K562 (cell line): ENCODE measurements around the gene HOXD13. TPM values are rescaled to one million over a fixed set of nuclear protein-coding genes. Genes with fewer than 3 reads are reported as not detected.

Source experiments
- ATAC-seq: fragments of 200-7000 bp; cut with Tn5 transposase; 3 replicates; pipeline ENCODE4 v1.9.1; 2020; ENCODE audit warnings: moderate library complexity
- BruUV-seq: library from RNA; stranded (reverse); fragments of 400-500 nt; replicated peaks from 2 replicates; lab custom pipeline; 2021; lab: Mats Ljungman, UMichigan
- CTCF ChIA-PET: fragments of 300-600 bp; formaldehyde crosslinking; extraction: SDS; loops from one replicate; lab custom pipeline; 2021; ENCODE audit warnings: low intra/inter-chr PET ratio; lab: Yijun Ruan, JAX
- POLR2A ChIA-PET: fragments of 300-600, 350-650 bp; sonication (Branson Sonifier 250); formaldehyde crosslinking; extraction: SDS; loops from one replicate; lab custom pipeline; 2021; ENCODE audit warnings: antibody characterized with exemption, inconsistent platforms; lab: Yijun Ruan, JAX
- DNase-seq, 4 experiments: peaks; one replicate each; pipeline versions ENCODE4 v3.0.0 to v3.0.0-alpha.2; 2011 to 2018; ENCODE audit warnings: low spot score in 3 of 4, mixed read lengths in 3 of 4; ENCODE audit errors: extremely low read depth in 1 of 4
- FAIRE-seq: peaks from 2 replicates; lab custom pipeline; 2011; peaks lifted over from hg19 to GRCh38; lab: Jason Lieb, UNC
- H2AFZ ChIP-seq: 2 replicates; pipeline ENCODE4 v1.6.0; 2011; ENCODE audit warnings: low read depth, low read length, control low read depth, inconsistent platforms
- H3K27ac ChIP-seq: fragments of 200-600 bp; 3 replicates; pipeline ENCODE4 v1.8.0; 2011; ENCODE audit warnings: low read depth, mild to moderate bottlenecking, control low read depth, inconsistent platforms, low read length, moderate library complexity, mixed read lengths; ENCODE audit errors: extremely low read depth
- H3K27me3 ChIP-seq, 2 experiments: fragments of 300-600 bp in 1 of 2; 2 replicates in 1 of 2; 3 replicates in 1 of 2; pipeline versions ENCODE4 v1.6.0 to v1.8.0; 2011; ENCODE audit warnings: inconsistent platforms in 2 of 2, low read length in 2 of 2, mild to moderate bottlenecking in 1 of 2, mixed read lengths in 1 of 2, moderate library complexity in 1 of 2; ENCODE audit not compliant: control insufficient read depth in 2 of 2, insufficient read depth in 2 of 2
- H3K36me3 ChIP-seq: fragments of 300-600 bp; 3 replicates; pipeline ENCODE4 v1.8.0; 2011; ENCODE audit warnings: mild to moderate bottlenecking, low read length, inconsistent platforms; ENCODE audit not compliant: control insufficient read depth, insufficient read depth
- H3K4me1 ChIP-seq, 2 experiments: fragments of 200-600 bp in 1 of 2; replicated peaks in 1 of 2; 2 replicates in 1 of 2; 3 replicates in 1 of 2; pipeline versions ENCODE4 v1.5.1 to v1.8.0; 2011; ENCODE audit warnings: inconsistent platforms in 2 of 2, low read length in 2 of 2, mild to moderate bottlenecking in 1 of 2, mixed read lengths in 1 of 2, moderate library complexity in 1 of 2; ENCODE audit not compliant: control insufficient read depth in 2 of 2, insufficient read depth in 2 of 2
- H3K4me2 ChIP-seq: 2 replicates; pipeline ENCODE4 v1.6.1; 2011; ENCODE audit warnings: low read length, control low read depth, inconsistent platforms, mixed read lengths; ENCODE audit not compliant: insufficient read depth
- H3K4me3 ChIP-seq: fragments of 200-600 bp; sonication (generic), shearing (Covaris generic); 2 replicates; pipeline ENCODE4 v1.5.1; 2016; ENCODE audit warnings: control low read depth, inconsistent platforms
- H3K79me2 ChIP-seq: fragments of 200-600 bp; 3 replicates; pipeline ENCODE4 v1.8.0; 2011; ENCODE audit warnings: low read length, inconsistent platforms; ENCODE audit not compliant: control insufficient read depth, insufficient read depth
- H3K9ac ChIP-seq, 2 experiments: 2 replicates each; pipeline versions ENCODE4 v1.6.0 to v1.6.1; 2011; ENCODE audit warnings: low read depth in 2 of 2, low read length in 2 of 2, control low read depth in 1 of 2, inconsistent platforms in 1 of 2, mild to moderate bottlenecking in 1 of 2, mixed read lengths in 1 of 2; ENCODE audit not compliant: insufficient read depth in 1 of 2
- H3K9me1 ChIP-seq: one replicate; pipeline ENCODE4 v1.6.0; 2011; ENCODE audit warnings: inconsistent platforms, mild to moderate bottlenecking, low read length, moderate library complexity; ENCODE audit not compliant: control insufficient read depth, insufficient read depth
- H3K9me3 ChIP-seq: replicated peaks from 2 replicates; pipeline ENCODE4 v1.5.1; 2011; ENCODE audit warnings: low read depth, low read length, inconsistent platforms; ENCODE audit not compliant: control insufficient read depth, insufficient read depth
- H4K20me1 ChIP-seq: replicated peaks from 2 replicates; pipeline ENCODE4 v1.6.1; 2011; ENCODE audit warnings: low read length, inconsistent platforms, mixed read lengths; ENCODE audit not compliant: control insufficient read depth, insufficient read depth
- BCOR ChIP-seq: fragments of 450-650 bp; IDR thresholded peaks from 2 replicates; pipeline ENCODE4 v1.6.1; 2016
- NR2F6 ChIP-seq: fragments of 450-650 bp; formaldehyde crosslinking; IDR thresholded peaks from 2 replicates; pipeline ENCODE4 v1.4.0; 2020; ENCODE audit warnings: mild to moderate bottlenecking
- RBM25 ChIP-seq: fragments of 200-400 bp; formaldehyde crosslinking; IDR thresholded peaks from 2 replicates; pipeline ENCODE4 v1.6.1; 2018; ENCODE audit warnings: low read length, low read depth, moderate library complexity; ENCODE audit not compliant: severe bottlenecking
- SRSF3 ChIP-seq: fragments of 200-400 bp; formaldehyde crosslinking; IDR thresholded peaks from 2 replicates; pipeline ENCODE4 v1.6.1; 2016; ENCODE audit warnings: mild to moderate bottlenecking, low read length, moderate library complexity; ENCODE audit not compliant: insufficient read depth
- ZFP36 ChIP-seq: fragments of 150-350 bp; IDR thresholded peaks from 2 replicates; pipeline ENCODE4 v1.6.1; 2018; ENCODE audit warnings: low read length, low read depth; ENCODE audit not compliant: partially characterized antibody
- WGBS: fragments of 100-300 bp; shearing (Covaris generic); methylation state at CpG from one replicate; pipeline ENCODE4 v1.1.6; 2016; ENCODE audit warnings: low coverage, mixed read lengths; ENCODE audit not compliant: insufficient coverage; ENCODE audit errors: missing lambda C conversion rate; 5-methylcytosine and 5-hydroxymethylcytosine counted together
- in situ Hi-C: fragments of 300-500 bp; cut with MboI; formaldehyde crosslinking; loops from 4 replicates; pipeline ENCODE4 v1.15.0; 2018; ENCODE audit warnings: inconsistent platforms, mixed read lengths
- intact Hi-C: fragments of 100-400 bp; cut with micrococcal nuclease; formaldehyde crosslinking; loops from 2 replicates; pipeline ENCODE4 v1.14.2; 2022
- polyA plus RNA-seq, 8 experiments: library from polyadenylated mRNA; depleted of rRNA in 4 of 8; stranded (reverse) in 5 of 8; unstranded in 3 of 8; fragments of >200 nt; fragmentation: Nextera tagmentation in 2 of 8; fragmentation: Illumina TruSeq in 1 of 8; extraction: Ambion mirVana in 2 of 8; extraction: Trizol in 1 of 8; gene quantifications; 2 replicates each; pipeline versions ENCODE4 v1.2.1 to v1.2.3, GENCODE V29; 2011 to 2014; ENCODE audit warnings: inconsistent platforms in 1 of 8, missing spikeins in 1 of 8
- total RNA-seq, 7 experiments: library from RNA; depleted of rRNA in 6 of 7; stranded (reverse); fragments of >200 nt in 6 of 7; fragmentation: Illumina TruSeq in 2 of 7; extraction: Trizol in 2 of 7; gene quantifications; 2 replicates each; pipeline versions ENCODE4 v1.2.1 to v1.2.3, GENCODE V29; 2011 to 2021; ENCODE audit warnings: low replicate concordance in 1 of 7
- TF ChIP-seq, protein P1 (sequence below): sonication (generic); formaldehyde crosslinking; IDR thresholded peaks from 2 replicates; pipeline ENCODE4 v1.4.0; 2020; ENCODE audit warnings: mild to moderate bottlenecking, missing genetic modification reagents
- TF ChIP-seq, protein P2 (sequence below): IDR thresholded peaks from 2 replicates; pipeline ENCODE4 v1.6.1; 2011; ENCODE audit warnings: borderline replicate concordance, low read depth, mild to moderate bottlenecking, moderate library complexity, low read length; ENCODE audit not compliant: insufficient read depth, poor library complexity, severe bottlenecking

HOXD13 gene
- total and polyA plus RNA-seq, 9 of the 15 experiments (the other 6 are each of a cell fraction or from before 2014, with no cell fraction given): 0.03 to 0.04 TPM; not detected in 7

DNA sequence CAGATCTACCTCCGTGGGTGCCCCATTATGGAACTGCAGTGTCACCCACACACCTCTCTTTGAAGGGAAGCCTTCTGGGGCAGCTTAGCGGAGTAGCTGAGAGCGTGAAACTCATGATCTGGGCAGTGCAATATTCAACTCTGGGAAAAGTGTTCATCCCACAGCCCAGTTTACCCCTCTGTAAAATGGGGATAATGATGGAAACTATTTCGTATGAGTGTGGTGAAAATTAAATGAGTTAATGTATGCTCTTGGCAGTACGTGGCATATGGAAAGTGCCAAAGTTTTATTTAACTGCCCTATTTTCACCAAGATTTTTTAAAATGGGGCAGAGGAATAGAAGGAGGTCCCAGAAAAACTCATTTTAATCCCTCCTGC is 20.2 kb upstream of the HOXD13 start:
- BruUV-seq: no TSS peak
- ATAC-seq: no peak
- H2AFZ ChIP-seq: no peak overlapping the region
- no peak overlapping the region for H3K9ac ChIP-seq
- H3K27me3 ChIP-seq: peaks cover 75 to 76% of the 10 kb centered on the region in 2 experiments
- H3K4me3 ChIP-seq: no peak overlapping the region
- H3K79me2 ChIP-seq: no peaks in the 10 kb centered on the region
- H3K36me3 ChIP-seq: no peaks in the 10 kb centered on the region
- no peak for DNase-seq
- no peak for FAIRE-seq
- H4K20me1 ChIP-seq: no peaks in the 10 kb centered on the region; the same call in 1 of the 2 replicates
- CTCF ChIA-PET: no interaction called here
- no peak overlapping the region for H3K27ac ChIP-seq
- H3K4me1 ChIP-seq: peaks cover 3 to 20% of the 10 kb centered on the region in 2 experiments; a peak in 2 of 5 replicates
- TF ChIP-seq NR2F6 (CRISPR knock-in tag) (no peak), ZFP36 (peak; percentile 2), RBM25 (peak; percentile 70), BCOR (peak; percentile 49; the same call in 1 of the 2 replicates), SRSF3 (no peak)
- TF ChIP-seq, protein P1, sequence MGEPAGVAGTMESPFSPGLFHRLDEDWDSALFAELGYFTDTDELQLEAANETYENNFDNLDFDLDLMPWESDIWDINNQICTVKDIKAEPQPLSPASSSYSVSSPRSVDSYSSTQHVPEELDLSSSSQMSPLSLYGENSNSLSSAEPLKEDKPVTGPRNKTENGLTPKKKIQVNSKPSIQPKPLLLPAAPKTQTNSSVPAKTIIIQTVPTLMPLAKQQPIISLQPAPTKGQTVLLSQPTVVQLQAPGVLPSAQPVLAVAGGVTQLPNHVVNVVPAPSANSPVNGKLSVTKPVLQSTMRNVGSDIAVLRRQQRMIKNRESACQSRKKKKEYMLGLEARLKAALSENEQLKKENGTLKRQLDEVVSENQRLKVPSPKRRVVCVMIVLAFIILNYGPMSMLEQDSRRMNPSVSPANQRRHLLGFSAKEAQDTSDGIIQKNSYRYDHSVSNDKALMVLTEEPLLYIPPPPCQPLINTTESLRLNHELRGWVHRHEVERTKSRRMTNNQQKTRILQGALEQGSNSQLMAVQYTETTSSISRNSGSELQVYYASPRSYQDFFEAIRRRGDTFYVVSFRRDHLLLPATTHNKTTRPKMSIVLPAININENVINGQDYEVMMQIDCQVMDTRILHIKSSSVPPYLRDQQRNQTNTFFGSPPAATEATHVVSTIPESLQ (CRISPR knock-in tag): no peak
- TF ChIP-seq, protein P2, sequence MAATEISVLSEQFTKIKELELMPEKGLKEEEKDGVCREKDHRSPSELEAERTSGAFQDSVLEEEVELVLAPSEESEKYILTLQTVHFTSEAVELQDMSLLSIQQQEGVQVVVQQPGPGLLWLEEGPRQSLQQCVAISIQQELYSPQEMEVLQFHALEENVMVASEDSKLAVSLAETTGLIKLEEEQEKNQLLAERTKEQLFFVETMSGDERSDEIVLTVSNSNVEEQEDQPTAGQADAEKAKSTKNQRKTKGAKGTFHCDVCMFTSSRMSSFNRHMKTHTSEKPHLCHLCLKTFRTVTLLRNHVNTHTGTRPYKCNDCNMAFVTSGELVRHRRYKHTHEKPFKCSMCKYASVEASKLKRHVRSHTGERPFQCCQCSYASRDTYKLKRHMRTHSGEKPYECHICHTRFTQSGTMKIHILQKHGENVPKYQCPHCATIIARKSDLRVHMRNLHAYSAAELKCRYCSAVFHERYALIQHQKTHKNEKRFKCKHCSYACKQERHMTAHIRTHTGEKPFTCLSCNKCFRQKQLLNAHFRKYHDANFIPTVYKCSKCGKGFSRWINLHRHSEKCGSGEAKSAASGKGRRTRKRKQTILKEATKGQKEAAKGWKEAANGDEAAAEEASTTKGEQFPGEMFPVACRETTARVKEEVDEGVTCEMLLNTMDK: no peak
- H3K4me2 ChIP-seq: no peak overlapping the region
- no peaks in the 10 kb centered on the region for H3K9me3 ChIP-seq
- in situ Hi-C loops: loop anchor here (10.0 kb wide), 1 partner anchor 387 kb away; no protein-coding TSS in a partner anchor
- 2% methylated on average over 5 of the region's 5 CpGs for WGBS
- POLR2A ChIA-PET: interaction anchor here (0.6 to 1.2 kb wide), 2 partner anchors 19 to 58 kb away, joined by 3 to 4 read pairs; no protein-coding TSS in a partner anchor
- intact Hi-C loops: loop anchor here (10.0 kb wide), 1 partner anchor 207 kb away; no protein-coding TSS in a partner anchor
- peaks cover 1% of the 10 kb centered on the region for H3K9me1 ChIP-seq
